KMS-11 (cell line): ENCODE measurements around the gene KANK3.
A peak's percentile ranks its signal among the peaks of the same experiment; 100 is the strongest.
"Not testable (repeated sequence)": the region's sequence is repeated elsewhere in the genome, so short reads cannot be mapped to it uniquely, and the experiment has no call there.

ENCODE experiments used
- H2AFZ ChIP-seq: fragments of 200-600 bp; sonication (generic); 2 replicates; pipeline ENCODE4 v1.6.1; 2016; ENCODE audit warnings: antibody characterized with exemption, mixed run types, low read depth
- H3K27ac ChIP-seq: fragments of 200-600 bp; sonication (generic); 2 replicates; pipeline ENCODE4 v1.6.1; 2016; ENCODE audit warnings: mild to moderate bottlenecking, mixed run types
- H3K27me3 ChIP-seq: fragments of 200-600 bp; sonication (generic); 2 replicates; pipeline ENCODE4 v1.6.1; 2017; ENCODE audit warnings: mild to moderate bottlenecking, low read depth, mixed run types, moderate library complexity; ENCODE audit not compliant: insufficient read depth
- H3K36me3 ChIP-seq: fragments of 200-600 bp; sonication (generic); 2 replicates; pipeline ENCODE4 v1.6.1; 2017; ENCODE audit warnings: mild to moderate bottlenecking, mixed run types; ENCODE audit not compliant: insufficient read depth
- H3K4me1 ChIP-seq: fragments of 200-600 bp; sonication (generic); 2 replicates; pipeline ENCODE4 v1.6.1; 2016; ENCODE audit warnings: mild to moderate bottlenecking, low read depth, mixed run types; ENCODE audit not compliant: poor library complexity, severe bottlenecking
- H3K4me2 ChIP-seq: fragments of 200-600 bp; sonication (generic); 2 replicates; pipeline ENCODE4 v1.7.0; 2016; ENCODE audit warnings: mild to moderate bottlenecking, mixed run types
- H3K4me3 ChIP-seq: fragments of 200-600 bp; sonication (generic); IDR thresholded peaks from 2 replicates; pipeline ENCODE4 v1.6.1; 2017; ENCODE audit warnings: low read depth, low read length, mixed read lengths; ENCODE audit not compliant: insufficient read depth
- H3K79me2 ChIP-seq: fragments of 200-600 bp; sonication (generic); 2 replicates; pipeline ENCODE4 v1.6.1; 2016; ENCODE audit warnings: low read depth, mixed run types; ENCODE audit not compliant: insufficient read depth
- H3K9ac ChIP-seq: fragments of 200-600 bp; sonication (generic); 2 replicates; pipeline ENCODE4 v1.6.1; 2016; ENCODE audit warnings: mild to moderate bottlenecking, mixed run types
- H4K20me1 ChIP-seq: fragments of 200-600 bp; sonication (generic); 2 replicates; pipeline ENCODE4 v1.6.1; 2016; ENCODE audit warnings: mild to moderate bottlenecking, mixed run types; ENCODE audit not compliant: insufficient read depth
- TF ChIP-seq, protein P1 (sequence below): fragments of 200-600 bp; sonication (generic); conservative IDR thresholded peaks from 2 replicates; pipeline ENCODE4 v1.6.1; 2017; ENCODE audit warnings: low read depth, mild to moderate bottlenecking, antibody characterized with exemption, low read length, moderate library complexity, mixed read lengths

The KANK3 gene

DNA sequence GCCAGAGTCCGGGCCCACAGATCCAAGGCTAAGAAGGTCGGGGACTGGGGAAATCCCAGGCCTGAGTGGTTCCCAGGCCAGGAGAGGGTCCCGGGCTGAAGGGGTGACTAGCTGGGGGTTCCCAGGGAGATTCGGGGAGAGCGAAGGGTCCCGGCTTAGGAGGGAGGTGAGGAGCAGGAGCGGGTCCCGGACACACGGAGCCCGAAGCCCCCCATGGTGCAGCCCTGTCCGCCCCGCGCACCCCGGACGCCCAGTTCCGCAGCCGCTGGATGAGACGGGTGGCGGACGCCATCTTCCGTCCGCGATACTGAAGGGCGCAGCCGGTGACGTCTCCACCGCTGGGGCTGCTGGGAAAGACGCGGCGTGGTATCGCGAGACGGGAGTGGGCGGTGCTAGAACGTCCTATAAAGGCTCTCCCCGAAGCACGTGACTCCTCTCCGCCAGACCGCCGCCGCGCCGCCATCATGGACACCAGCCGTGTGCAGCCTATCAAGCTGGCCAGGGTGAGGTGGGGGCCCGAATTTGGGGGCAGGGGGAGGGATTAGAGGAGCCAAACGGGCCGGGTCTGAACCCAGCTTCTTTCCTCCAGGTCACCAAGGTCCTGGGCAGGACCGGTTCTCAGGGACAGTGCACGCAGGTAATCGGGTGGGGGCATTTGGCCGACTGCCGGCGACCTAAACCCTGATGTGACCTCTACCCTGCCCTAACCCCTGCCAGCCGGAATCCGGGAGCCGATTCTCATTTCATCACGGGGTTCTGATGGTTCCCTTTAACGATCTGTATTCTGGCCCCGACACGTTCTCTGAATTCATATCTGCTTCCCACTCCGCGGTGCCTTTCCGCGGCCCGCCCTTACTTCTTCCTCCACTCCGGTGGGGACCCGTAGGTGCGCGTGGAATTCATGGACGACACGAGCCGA, 21.7 kb downstream of the KANK3 start, which contains the start of the genes NDUFA7 and RPS28:
TSS of gene NDUFA7 (minus strand) at position 309 of the 919 bp plus-strand sequence. CDS start at position 292, 17 bp downstream.
TSS of gene RPS28 (plus strand) at position 430 of the 919 bp plus-strand sequence. CDS start at position 465, 35 bp downstream.
- peak within 1 kb of the TSS; percentile 39; the same call in 1 of the 2 replicates for H2AFZ ChIP-seq
- H3K79me2 ChIP-seq: peaks cover 40% of the 10 kb centered on the region
- no peaks in the 10 kb centered on the region for H4K20me1 ChIP-seq
- no peaks in the 10 kb centered on the region for H3K27me3 ChIP-seq
- H3K36me3 ChIP-seq: peaks cover 6% of the 10 kb centered on the region; the same call in 1 of the 2 replicates
- H3K27ac ChIP-seq: peak within 1 kb of the TSS; percentile 75
- TF ChIP-seq, protein P1, sequence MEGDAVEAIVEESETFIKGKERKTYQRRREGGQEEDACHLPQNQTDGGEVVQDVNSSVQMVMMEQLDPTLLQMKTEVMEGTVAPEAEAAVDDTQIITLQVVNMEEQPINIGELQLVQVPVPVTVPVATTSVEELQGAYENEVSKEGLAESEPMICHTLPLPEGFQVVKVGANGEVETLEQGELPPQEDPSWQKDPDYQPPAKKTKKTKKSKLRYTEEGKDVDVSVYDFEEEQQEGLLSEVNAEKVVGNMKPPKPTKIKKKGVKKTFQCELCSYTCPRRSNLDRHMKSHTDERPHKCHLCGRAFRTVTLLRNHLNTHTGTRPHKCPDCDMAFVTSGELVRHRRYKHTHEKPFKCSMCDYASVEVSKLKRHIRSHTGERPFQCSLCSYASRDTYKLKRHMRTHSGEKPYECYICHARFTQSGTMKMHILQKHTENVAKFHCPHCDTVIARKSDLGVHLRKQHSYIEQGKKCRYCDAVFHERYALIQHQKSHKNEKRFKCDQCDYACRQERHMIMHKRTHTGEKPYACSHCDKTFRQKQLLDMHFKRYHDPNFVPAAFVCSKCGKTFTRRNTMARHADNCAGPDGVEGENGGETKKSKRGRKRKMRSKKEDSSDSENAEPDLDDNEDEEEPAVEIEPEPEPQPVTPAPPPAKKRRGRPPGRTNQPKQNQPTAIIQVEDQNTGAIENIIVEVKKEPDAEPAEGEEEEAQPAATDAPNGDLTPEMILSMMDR: 0 out of 2 replicates have a peak, but pooled peaks have one; percentile 12
- H3K4me1 ChIP-seq: peaks cover 27% of the 10 kb centered on the region
- H3K4me3 ChIP-seq: peak within 1 kb of the TSS; percentile 74
- peak within 1 kb of the TSS; percentile 90 for H3K9ac ChIP-seq
- peak within 1 kb of the TSS; percentile 96 for H3K4me2 ChIP-seq

DNA sequence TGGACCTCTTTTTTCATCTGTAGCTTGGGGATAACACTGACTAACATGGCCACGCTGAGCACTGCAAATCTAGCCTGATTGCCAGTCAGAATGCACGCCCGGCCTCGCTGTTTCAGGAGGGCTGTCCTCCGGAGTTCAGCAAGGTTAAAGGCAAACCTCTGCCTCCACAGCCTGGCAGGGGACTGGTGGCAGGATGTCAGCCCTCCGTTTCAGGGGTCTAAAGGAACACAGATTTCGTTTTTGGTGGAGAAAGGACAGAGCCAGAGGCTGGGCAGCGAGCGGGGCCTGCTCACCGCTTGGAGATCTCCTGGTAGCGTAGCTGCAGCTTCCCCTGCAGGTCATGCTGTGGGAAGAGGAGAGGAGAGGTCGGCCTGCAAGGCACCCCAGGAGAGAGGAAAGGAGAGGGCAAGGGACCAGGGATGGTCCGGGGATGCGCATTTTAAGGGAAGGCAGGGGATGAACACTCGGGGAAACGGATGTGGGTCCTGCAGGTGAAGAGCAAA, 22.4 kb downstream of the KANK3 start:
- peak overlapping the region; percentile 88 for H3K4me2 ChIP-seq
- H3K79me2 ChIP-seq: peaks cover 40% of the 10 kb centered on the region
- H3K4me3 ChIP-seq: no peak overlapping the region
- TF ChIP-seq, protein P1: no peak
- H3K9ac ChIP-seq: peak overlapping the region; percentile 90
- H4K20me1 ChIP-seq: no peaks in the 10 kb centered on the region
- H3K27me3 ChIP-seq: no peaks in the 10 kb centered on the region
- H3K4me1 ChIP-seq: peaks cover 27% of the 10 kb centered on the region
- peaks cover 6% of the 10 kb centered on the region; the same call in 1 of the 2 replicates for H3K36me3 ChIP-seq
- peak overlapping the region; percentile 39; the same call in 1 of the 2 replicates for H2AFZ ChIP-seq
- peak overlapping the region; percentile 75 for H3K27ac ChIP-seq

DNA sequence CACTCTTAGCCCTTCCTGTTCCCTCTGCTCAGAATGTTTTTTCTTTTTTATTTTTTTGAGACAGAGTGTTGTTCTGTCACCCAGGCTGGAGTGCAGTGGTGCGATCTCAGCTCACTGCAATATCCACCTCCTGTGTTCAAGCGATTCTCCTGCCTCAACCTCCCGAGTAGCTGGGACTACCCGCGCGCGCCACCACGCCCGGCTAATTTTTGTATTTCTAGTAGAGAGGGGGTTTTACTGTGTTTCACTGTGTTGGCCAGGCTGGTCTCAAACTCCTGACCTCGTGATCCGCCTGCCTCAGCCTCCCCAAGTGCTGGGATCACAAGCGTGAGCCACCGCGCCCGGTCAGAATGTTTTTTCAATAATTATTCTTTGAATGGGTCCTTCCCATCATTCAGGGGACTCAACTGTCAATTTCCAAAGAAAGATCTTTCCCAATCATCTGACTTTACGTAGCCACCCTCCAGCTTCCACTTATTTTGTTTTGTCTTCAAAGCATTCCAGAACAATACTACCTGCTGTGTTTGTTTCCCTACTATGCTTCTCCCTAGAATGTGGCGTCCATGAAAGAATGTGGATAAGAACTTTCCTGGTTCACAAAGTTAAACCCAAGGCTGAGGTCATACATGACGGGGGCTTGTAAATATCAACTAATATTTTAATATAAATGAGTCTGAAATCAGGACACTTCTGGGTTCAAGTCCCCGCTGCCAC, 23.1 kb downstream of the KANK3 start:
- TF ChIP-seq, protein P1: no peak
- H3K27me3 ChIP-seq: no peaks in the 10 kb centered on the region
- H3K27ac ChIP-seq: peak overlapping the region; percentile 75
- H3K4me1 ChIP-seq: peaks cover 27% of the 10 kb centered on the region
- H3K9ac ChIP-seq: peak overlapping the region; percentile 90; the same call in 1 of the 2 replicates
- H2AFZ ChIP-seq: peak overlapping the region; percentile 39; the same call in 1 of the 2 replicates
- no peak overlapping the region for H3K4me3 ChIP-seq
- no peaks in the 10 kb centered on the region for H4K20me1 ChIP-seq
- H3K36me3 ChIP-seq: peaks cover 6% of the 10 kb centered on the region; the same call in 1 of the 2 replicates
- peaks cover 40% of the 10 kb centered on the region for H3K79me2 ChIP-seq
- peak overlapping the region; percentile 88 for H3K4me2 ChIP-seq

DNA sequence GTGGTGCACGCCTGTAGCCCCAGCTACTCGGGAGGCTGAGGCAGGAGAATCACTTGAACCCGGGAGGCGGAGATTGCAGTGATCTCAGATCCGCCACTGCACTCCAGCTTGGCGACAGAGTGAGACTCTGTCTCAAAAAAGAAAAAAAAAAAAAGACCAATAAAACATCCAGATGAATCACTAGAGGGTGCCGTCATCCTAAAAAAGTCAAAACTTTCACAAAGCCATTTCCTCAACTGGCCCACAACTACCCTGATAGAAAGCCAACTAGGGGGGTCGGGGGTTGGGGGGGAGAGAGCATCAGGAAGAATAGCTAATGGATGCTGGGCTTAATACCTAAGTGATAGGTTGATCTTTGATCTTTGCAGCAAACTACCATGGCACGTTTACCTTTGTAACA, 24.2 kb downstream of the KANK3 start:
- H3K79me2 ChIP-seq: peaks cover 40% of the 10 kb centered on the region
- not testable (repeated sequence) for H3K27me3 ChIP-seq, H3K4me2 ChIP-seq, H3K27ac ChIP-seq, H3K9ac ChIP-seq, H4K20me1 ChIP-seq, H3K4me3 ChIP-seq, H2AFZ ChIP-seq, H3K36me3 ChIP-seq
- peaks cover 24% of the 10 kb centered on the region for H3K4me1 ChIP-seq
